GM23338 (cell line): ENCODE data around the gene MZB1. TPM values are rescaled to one million over a fixed set of nuclear protein-coding genes. Genes with fewer than 3 reads are reported as not detected.

Experiments
- ATAC-seq: fragments of 200-7000 bp; cut with Tn5 transposase; 3 replicates; pipeline ENCODE4 v1.9.1; 2020
- DNase-seq: peaks from one replicate; pipeline ENCODE4 v3.0.0-alpha.2; 2015; ENCODE audit warnings: low spot score
- H2AFZ ChIP-seq: fragments of 200-600 bp; sonication (generic); 2 replicates; pipeline ENCODE4 v1.8.0; 2016; ENCODE audit warnings: antibody characterized with exemption, mild to moderate bottlenecking, moderate library complexity
- H3F3A ChIP-seq: fragments of 200-600 bp; sonication (generic); replicated peaks from 2 replicates; pipeline ENCODE4 v1.8.0; 2017; ENCODE audit warnings: antibody characterized with exemption, mixed run types, low read depth
- H3K27ac ChIP-seq: fragments of 200-600 bp; sonication (generic); 2 replicates; pipeline ENCODE4 v1.6.1; 2016; ENCODE audit warnings: low read depth
- H3K27me3 ChIP-seq: fragments of 200-600 bp; sonication (generic); 2 replicates; pipeline ENCODE4 v1.8.0; 2016; ENCODE audit warnings: mild to moderate bottlenecking, mixed run types, moderate library complexity; ENCODE audit not compliant: insufficient read depth
- H3K36me3 ChIP-seq: fragments of 200-600 bp; sonication (generic); 2 replicates; pipeline ENCODE4 v1.8.0; 2016; ENCODE audit warnings: mild to moderate bottlenecking; ENCODE audit not compliant: insufficient read depth
- H3K4me1 ChIP-seq: fragments of 200-600 bp; sonication (generic); 2 replicates; pipeline ENCODE4 v1.8.0; 2016; ENCODE audit warnings: mild to moderate bottlenecking, moderate library complexity; ENCODE audit not compliant: insufficient read depth
- H3K4me2 ChIP-seq: fragments of 200-600 bp; sonication (generic); 2 replicates; pipeline ENCODE4 v1.7.1; 2017; ENCODE audit warnings: mixed run types
- H3K4me3 ChIP-seq: fragments of 200-600 bp; sonication (generic); 2 replicates; pipeline ENCODE4 v1.6.1; 2016; ENCODE audit warnings: mixed run types
- H3K79me2 ChIP-seq: fragments of 200-600 bp; sonication (generic); replicated peaks from 2 replicates; pipeline ENCODE4 v1.8.0; 2017; ENCODE audit warnings: mild to moderate bottlenecking; ENCODE audit not compliant: insufficient read depth
- H3K9me2 ChIP-seq: fragments of 200-600 bp; sonication (generic); 2 replicates; pipeline ENCODE4 v1.8.0; 2017; ENCODE audit not compliant: insufficient read depth
- H4K20me1 ChIP-seq: fragments of 200-600 bp; sonication (generic); replicated peaks from 2 replicates; pipeline ENCODE4 v1.8.0; 2017; ENCODE audit warnings: mild to moderate bottlenecking; ENCODE audit not compliant: insufficient read depth
- H3K27ac Mint-ChIP-seq: 2 replicates; pipeline ENCODE4 v1.8.0; 2020; ENCODE audit warnings: inconsistent platforms, mild to moderate bottlenecking, moderate library complexity, mixed read lengths
- H3K27me3 Mint-ChIP-seq: 3 replicates; pipeline ENCODE4 v1.8.0; 2022; ENCODE audit warnings: low read depth, mild to moderate bottlenecking, moderate library complexity, mixed read lengths, inconsistent platforms; ENCODE audit not compliant: insufficient read depth, poor library complexity
- H3K36me3 Mint-ChIP-seq: 3 replicates; pipeline ENCODE4 v1.8.0; 2021; ENCODE audit warnings: low read depth, mild to moderate bottlenecking, inconsistent platforms, moderate library complexity, mixed read lengths
- H3K4me1 Mint-ChIP-seq: 3 replicates; pipeline ENCODE4 v1.8.0; 2020; ENCODE audit warnings: mild to moderate bottlenecking, inconsistent platforms, mixed read lengths
- H3K4me3 Mint-ChIP-seq: 3 replicates; pipeline ENCODE4 v1.8.0; 2021; ENCODE audit warnings: moderate library complexity, mild to moderate bottlenecking, inconsistent platforms, mixed read lengths
- H3K9me3 Mint-ChIP-seq: 3 replicates; pipeline ENCODE4 v1.8.0; 2020; ENCODE audit warnings: moderate library complexity, mild to moderate bottlenecking, inconsistent platforms, mixed read lengths
- CREB1 ChIP-seq: fragments of 250-450 bp; sonication (Bioruptor Pico); IDR thresholded peaks from 2 replicates; pipeline ENCODE4 v1.5.0; 2020; ENCODE audit warnings: low read depth, mild to moderate bottlenecking, moderate library complexity
- CTCF ChIP-seq, 2 experiments: fragments of 200-600 bp in 1 of 2; sonication (generic) in 1 of 2; conservative IDR thresholded peaks; 2 replicates each; pipeline versions ENCODE4 v1.5.1 to v1.6.1; 2016 to 2017; ENCODE audit warnings: antibody characterized with exemption in 2 of 2, low read depth in 2 of 2, mild to moderate bottlenecking in 2 of 2, moderate library complexity in 1 of 2
- ETS1 ChIP-seq: IDR thresholded peaks from 2 replicates; pipeline ENCODE4 v1.6.1; 2016; ENCODE audit warnings: antibody characterized with exemption
- EZH2 ChIP-seq: fragments of 200-600 bp; sonication (generic); IDR thresholded peaks from one replicate; pipeline ENCODE4 v1.8.0; 2017; ENCODE audit warnings: antibody characterized with exemption, mild to moderate bottlenecking, low read depth; ENCODE audit not compliant: unreplicated experiment
- EZH2phosphoT487 ChIP-seq: fragments of 200-600 bp; sonication (generic); IDR thresholded peaks from one replicate; pipeline ENCODE4 v1.8.1; 2018; ENCODE audit warnings: antibody characterized with exemption; ENCODE audit not compliant: unreplicated experiment
- JUNB ChIP-seq: IDR thresholded peaks from one replicate; pipeline ENCODE4 v1.6.1; 2016; ENCODE audit warnings: antibody characterized with exemption; ENCODE audit not compliant: unreplicated experiment
- POLR2AphosphoS5 ChIP-seq: IDR thresholded peaks from 2 replicates; pipeline ENCODE4 v1.6.1; 2016; ENCODE audit warnings: antibody characterized with exemption, low read depth
- STAT1 ChIP-seq: IDR thresholded peaks from one replicate; pipeline ENCODE4 v1.6.1; 2016; ENCODE audit warnings: antibody characterized with exemption; ENCODE audit not compliant: unreplicated experiment
- ZNF114 ChIP-seq: fragments of 250-450 bp; sonication (Bioruptor Pico); IDR thresholded peaks from 2 replicates; pipeline ENCODE4 v1.5.0; 2020; ENCODE audit warnings: mild to moderate bottlenecking, moderate library complexity
- ZNF331 ChIP-seq: fragments of 250-450 bp; sonication (Bioruptor Pico); IDR thresholded peaks from 2 replicates; pipeline ENCODE4 v1.5.0; 2020; ENCODE audit warnings: low read depth, mild to moderate bottlenecking, moderate library complexity
- polyA plus RNA-seq: library from polyadenylated mRNA; unstranded; fragments of >200 nt; fragmentation: Nextera tagmentation; extraction: Ambion mirVana; gene quantifications from 2 replicates; pipeline ENCODE4 v1.2.1, GENCODE V29; 2016
- total RNA-seq: library from RNA; depleted of rRNA; stranded (reverse); fragments of >200 nt; shearing (Covaris generic); gene quantifications from 2 replicates; pipeline ENCODE4 v1.2.3, GENCODE V29; 2014
- TF ChIP-seq, protein P1 (sequence below): IDR thresholded peaks from one replicate; pipeline ENCODE4 v1.6.1; 2018; ENCODE audit warnings: antibody characterized with exemption; ENCODE audit not compliant: unreplicated experiment
- TF ChIP-seq, protein P2 (sequence below): fragments of 250-450 bp; sonication (Bioruptor Pico); IDR thresholded peaks from 2 replicates; pipeline ENCODE4 v1.5.0; 2020; ENCODE audit warnings: mild to moderate bottlenecking, moderate library complexity

Gene MZB1
- total and polyA plus RNA-seq, 2 experiments from 2014 or later: 0.52 to 1.6 TPM

DNA sequence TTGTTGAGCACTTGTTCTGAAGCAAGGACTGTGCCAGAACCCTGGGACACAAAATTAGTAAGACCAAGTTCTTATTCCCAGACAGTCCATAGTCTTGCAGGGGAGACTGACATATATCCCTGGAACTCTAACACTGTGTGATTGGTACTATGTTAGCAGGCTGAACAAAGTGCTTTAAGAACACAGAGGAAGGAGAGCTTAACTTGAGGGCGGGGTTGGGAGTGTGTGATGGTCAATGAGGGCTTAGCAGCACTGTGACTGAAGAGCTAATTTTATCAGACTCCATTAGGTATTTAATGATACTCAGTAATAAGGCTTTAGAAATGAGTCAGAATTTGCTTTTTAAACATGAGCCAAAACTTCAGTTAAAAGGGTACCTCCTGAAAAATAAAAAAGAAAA, 29.1 kb upstream of the MZB1 start:
- Histone ChIP-seq H2AFZ (no peak overlapping the region), H3K9me2 (no peaks in the 10 kb centered on the region), H3K4me1 (no peaks in the 10 kb centered on the region), H3K27ac (no peak overlapping the region), H3K36me3 (peaks cover 4% of the 10 kb centered on the region; the same call in 1 of the 2 replicates), H3K27me3 (no peaks in the 10 kb centered on the region), H3K4me3 (no peak overlapping the region), H3K79me2 (no peaks in the 10 kb centered on the region), H3F3A (peaks cover 3% of the 10 kb centered on the region; the same call in 1 of the 2 replicates), H3K4me2 (no peak overlapping the region), H4K20me1 (no peaks in the 10 kb centered on the region)
- peaks cover 15% of the 10 kb centered on the region for H3K4me1 Mint-ChIP-seq
- no peaks in the 10 kb centered on the region for H3K9me3 Mint-ChIP-seq
- no peak for ATAC-seq
- H3K27me3 Mint-ChIP-seq: peaks cover 2% of the 10 kb centered on the region
- DNase-seq: no peak
- TF ChIP-seq CREB1 (CRISPR knock-in tag) (no peak), POLR2AphosphoS5 (no peak), CTCF (conservative IDR thresholded peaks at IDR 0.05; ENCODE audit: low read depth in 2 of 2) (no peak), JUNB (no peak), ZNF114 (CRISPR knock-in tag) (no peak), EZH2phosphoT487 (no peak), ETS1 (no peak), EZH2 (no peak), ZNF331 (CRISPR knock-in tag) (no peak), STAT1 (no peak)
- TF ChIP-seq, protein P1, sequence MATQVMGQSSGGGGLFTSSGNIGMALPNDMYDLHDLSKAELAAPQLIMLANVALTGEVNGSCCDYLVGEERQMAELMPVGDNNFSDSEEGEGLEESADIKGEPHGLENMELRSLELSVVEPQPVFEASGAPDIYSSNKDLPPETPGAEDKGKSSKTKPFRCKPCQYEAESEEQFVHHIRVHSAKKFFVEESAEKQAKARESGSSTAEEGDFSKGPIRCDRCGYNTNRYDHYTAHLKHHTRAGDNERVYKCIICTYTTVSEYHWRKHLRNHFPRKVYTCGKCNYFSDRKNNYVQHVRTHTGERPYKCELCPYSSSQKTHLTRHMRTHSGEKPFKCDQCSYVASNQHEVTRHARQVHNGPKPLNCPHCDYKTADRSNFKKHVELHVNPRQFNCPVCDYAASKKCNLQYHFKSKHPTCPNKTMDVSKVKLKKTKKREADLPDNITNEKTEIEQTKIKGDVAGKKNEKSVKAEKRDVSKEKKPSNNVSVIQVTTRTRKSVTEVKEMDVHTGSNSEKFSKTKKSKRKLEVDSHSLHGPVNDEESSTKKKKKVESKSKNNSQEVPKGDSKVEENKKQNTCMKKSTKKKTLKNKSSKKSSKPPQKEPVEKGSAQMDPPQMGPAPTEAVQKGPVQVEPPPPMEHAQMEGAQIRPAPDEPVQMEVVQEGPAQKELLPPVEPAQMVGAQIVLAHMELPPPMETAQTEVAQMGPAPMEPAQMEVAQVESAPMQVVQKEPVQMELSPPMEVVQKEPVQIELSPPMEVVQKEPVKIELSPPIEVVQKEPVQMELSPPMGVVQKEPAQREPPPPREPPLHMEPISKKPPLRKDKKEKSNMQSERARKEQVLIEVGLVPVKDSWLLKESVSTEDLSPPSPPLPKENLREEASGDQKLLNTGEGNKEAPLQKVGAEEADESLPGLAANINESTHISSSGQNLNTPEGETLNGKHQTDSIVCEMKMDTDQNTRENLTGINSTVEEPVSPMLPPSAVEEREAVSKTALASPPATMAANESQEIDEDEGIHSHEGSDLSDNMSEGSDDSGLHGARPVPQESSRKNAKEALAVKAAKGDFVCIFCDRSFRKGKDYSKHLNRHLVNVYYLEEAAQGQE: no peak
- TF ChIP-seq, protein P2, sequence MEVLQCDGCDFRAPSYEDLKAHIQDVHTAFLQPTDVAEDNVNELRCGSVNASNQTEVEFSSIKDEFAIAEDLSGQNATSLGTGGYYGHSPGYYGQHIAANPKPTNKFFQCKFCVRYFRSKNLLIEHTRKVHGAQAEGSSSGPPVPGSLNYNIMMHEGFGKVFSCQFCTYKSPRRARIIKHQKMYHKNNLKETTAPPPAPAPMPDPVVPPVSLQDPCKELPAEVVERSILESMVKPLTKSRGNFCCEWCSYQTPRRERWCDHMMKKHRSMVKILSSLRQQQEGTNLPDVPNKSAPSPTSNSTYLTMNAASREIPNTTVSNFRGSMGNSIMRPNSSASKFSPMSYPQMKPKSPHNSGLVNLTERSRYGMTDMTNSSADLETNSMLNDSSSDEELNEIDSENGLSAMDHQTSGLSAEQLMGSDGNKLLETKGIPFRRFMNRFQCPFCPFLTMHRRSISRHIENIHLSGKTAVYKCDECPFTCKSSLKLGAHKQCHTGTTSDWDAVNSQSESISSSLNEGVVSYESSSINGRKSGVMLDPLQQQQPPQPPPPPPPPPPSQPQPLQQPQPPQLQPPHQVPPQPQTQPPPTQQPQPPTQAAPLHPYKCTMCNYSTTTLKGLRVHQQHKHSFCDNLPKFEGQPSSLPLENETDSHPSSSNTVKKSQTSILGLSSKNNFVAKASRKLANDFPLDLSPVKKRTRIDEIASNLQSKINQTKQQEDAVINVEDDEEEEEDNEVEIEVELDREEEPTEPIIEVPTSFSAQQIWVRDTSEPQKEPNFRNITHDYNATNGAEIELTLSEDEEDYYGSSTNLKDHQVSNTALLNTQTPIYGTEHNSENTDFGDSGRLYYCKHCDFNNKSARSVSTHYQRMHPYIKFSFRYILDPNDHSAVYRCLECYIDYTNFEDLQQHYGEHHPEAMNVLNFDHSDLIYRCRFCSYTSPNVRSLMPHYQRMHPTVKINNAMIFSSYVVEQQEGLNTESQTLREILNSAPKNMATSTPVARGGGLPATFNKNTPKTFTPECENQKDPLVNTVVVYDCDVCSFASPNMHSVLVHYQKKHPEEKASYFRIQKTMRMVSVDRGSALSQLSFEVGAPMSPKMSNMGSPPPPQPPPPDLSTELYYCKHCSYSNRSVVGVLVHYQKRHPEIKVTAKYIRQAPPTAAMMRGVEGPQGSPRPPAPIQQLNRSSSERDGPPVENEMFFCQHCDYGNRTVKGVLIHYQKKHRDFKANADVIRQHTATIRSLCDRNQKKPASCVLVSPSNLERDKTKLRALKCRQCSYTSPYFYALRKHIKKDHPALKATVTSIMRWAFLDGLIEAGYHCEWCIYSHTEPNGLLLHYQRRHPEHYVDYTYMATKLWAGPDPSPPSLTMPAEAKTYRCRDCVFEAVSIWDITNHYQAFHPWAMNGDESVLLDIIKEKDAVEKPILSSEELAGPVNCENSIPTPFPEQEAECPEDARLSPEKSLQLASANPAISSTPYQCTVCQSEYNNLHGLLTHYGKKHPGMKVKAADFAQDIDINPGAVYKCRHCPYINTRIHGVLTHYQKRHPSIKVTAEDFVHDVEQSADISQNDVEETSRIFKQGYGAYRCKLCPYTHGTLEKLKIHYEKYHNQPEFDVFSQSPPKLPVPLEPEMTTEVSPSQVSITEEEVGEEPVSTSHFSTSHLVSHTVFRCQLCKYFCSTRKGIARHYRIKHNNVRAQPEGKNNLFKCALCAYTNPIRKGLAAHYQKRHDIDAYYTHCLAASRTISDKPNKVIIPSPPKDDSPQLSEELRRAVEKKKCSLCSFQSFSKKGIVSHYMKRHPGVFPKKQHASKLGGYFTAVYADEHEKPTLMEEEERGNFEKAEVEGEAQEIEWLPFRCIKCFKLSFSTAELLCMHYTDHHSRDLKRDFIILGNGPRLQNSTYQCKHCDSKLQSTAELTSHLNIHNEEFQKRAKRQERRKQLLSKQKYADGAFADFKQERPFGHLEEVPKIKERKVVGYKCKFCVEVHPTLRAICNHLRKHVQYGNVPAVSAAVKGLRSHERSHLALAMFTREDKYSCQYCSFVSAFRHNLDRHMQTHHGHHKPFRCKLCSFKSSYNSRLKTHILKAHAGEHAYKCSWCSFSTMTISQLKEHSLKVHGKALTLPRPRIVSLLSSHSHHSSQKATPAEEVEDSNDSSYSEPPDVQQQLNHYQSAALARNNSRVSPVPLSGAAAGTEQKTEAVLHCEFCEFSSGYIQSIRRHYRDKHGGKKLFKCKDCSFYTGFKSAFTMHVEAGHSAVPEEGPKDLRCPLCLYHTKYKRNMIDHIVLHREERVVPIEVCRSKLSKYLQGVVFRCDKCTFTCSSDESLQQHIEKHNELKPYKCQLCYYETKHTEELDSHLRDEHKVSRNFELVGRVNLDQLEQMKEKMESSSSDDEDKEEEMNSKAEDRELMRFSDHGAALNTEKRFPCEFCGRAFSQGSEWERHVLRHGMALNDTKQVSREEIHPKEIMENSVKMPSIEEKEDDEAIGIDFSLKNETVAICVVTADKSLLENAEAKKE (CRISPR knock-in tag): no peak
- H3K27ac Mint-ChIP-seq: no peak overlapping the region
- H3K4me3 Mint-ChIP-seq: no peak overlapping the region
- H3K36me3 Mint-ChIP-seq: peaks cover 25% of the 10 kb centered on the region; the same call in 2 of the 3 replicates
